ENCODE measurements around the gene DAPL1.
A peak's percentile ranks its signal among the peaks of the same experiment; 100 is the strongest.

Gene DAPL1, protein sequence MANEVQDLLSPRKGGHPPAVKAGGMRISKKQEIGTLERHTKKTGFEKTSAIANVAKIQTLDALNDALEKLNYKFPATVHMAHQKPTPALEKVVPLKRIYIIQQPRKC

DNA sequence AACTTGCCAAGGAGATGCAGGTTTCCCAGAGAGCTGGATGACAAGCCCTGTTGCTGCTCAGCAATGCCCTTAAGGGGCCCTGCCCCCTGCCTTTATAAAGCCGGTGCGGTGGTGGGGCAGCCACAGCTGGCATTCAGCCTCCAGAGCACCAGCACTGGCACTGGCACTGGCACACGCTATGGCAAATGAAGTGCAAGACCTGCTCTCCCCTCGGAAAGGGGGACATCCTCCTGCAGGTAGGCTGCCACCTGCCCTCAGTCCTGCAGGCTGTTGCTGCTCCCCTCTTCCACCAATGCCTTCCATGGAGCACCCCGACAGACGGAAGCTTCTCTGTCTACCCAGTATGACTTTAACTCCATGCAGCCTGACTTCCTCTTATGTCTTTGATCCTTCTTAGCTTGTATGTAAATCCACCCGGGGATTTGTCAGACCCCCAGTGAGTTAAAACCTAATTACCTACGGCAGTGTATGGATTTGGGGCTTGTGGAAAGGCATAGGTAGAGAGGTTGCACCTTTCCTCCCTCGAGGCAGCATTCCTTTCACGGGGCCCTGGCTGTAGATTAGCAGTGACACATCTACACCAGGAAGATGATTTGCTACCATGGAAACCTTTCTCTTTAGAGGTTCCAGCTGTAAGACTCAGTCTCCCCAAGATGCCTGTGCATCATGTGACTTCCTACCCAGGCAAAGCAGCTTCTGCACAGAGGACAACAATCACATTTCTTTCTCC lies at the start of gene DAPL1:
DAPL1 (plus strand) TSS at position 123 of the 730 bp plus-strand sequence; CDS start at position 179, 56 bp downstream.
- DNase-seq (ENCODE audit: insufficient read length, low spot score) (no peak), FAIRE-seq (no peak)

DNA sequence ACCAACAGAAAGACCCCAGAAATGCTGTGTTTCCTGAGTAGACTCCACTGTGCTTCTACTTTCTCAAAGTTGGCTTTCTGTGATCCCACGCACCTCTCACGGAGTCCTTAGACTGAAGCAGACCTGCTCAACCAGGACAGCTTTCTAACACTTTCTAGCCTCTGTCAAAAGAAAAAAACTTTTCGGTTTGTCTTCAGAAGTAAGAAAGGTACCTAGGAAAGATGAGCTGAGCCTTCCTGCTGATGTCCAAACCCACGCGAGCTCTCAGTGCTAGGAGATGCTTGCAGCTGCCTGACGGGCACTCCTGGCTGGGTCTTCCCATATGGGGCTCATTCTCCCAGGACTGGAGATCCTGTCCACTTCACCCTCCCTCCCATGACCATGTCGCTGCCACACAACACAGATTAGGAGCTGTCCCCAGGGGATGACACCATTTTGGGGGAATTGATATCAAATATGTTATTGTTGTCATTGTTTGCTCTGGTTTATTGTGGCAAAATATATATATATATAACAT lies 49.2 kb upstream of the DAPL1 start:
- DNase-seq (ENCODE audit: insufficient read length, low spot score) (no peak), FAIRE-seq (no peak)

DNA sequence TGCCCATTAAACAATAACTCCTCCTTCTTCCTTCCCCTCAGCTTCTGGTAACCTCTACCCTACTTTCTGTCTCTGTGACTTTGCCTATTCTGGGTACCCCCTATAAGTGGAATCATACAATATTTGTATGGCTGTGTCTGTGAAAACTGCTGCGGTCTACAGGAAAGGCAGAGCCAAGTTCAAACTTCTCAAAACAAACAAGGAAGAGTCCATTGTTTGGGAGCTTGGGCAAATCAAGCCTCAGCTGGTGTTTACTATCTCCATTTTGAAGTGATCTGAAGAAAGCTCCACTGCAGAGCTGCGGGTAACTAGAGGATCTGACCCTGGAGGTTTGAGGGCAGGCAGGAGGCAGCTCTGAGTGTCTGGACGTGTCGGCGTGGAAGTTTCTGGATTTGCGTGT lies 48.6 kb upstream of the DAPL1 start:
- no peak for DNase-seq (ENCODE audit: insufficient read length, low spot score)
- FAIRE-seq = no peak

DNA sequence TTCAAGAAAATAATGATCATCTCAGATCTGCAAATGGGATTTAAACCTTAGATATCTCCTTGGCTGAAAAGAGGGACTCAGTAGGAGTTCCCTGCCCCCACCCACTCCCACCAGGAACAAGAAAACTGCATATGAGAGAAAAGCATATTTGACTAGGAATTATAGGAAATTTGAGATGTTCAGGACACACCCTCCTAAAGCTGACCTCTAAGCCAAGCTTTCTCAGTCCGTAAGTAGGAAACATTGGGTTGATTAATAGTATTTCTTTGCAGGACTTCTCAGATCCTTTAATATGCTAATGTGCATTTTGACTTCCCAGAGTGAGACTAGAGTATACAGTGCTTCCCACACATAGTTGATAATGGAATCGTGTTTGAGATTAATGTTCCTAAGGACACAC lies 47.8 kb upstream of the DAPL1 start:
- no peak for FAIRE-seq
- DNase-seq (ENCODE audit: insufficient read length, low spot score) = no peak

DNA sequence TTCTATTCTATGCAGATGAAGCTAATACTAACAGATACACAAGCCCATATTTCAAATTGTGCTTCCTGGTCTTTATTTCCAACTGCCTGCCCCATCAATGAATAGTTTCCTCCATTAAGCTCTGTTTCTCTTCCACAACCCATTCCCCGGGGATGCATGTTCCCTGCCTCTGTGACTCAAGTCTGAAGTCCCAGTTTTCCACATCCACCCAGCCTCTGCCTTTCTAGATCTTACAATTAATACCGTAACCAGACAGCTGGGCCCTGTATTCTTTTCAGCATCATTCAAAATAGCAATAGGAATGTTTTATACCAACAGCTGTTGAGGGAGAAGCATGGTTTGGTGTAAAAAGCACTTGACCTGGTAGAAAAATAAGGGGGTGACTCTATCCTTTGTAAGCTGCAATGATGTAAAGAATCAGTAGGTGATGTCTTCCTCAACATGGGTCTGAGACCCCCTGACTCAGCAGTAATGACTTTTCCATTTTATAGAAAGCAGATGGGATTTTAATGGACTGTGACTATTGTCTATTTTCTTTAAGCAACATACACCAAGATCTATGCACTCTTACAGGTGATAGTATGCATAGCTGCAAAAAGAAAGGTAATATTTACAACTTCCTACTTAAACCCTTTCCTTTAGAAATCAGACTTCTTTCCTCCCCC lies 46.1 kb upstream of the DAPL1 start:
- no peak for FAIRE-seq
- DNase-seq (ENCODE audit: insufficient read length, low spot score) = no peak

DNA sequence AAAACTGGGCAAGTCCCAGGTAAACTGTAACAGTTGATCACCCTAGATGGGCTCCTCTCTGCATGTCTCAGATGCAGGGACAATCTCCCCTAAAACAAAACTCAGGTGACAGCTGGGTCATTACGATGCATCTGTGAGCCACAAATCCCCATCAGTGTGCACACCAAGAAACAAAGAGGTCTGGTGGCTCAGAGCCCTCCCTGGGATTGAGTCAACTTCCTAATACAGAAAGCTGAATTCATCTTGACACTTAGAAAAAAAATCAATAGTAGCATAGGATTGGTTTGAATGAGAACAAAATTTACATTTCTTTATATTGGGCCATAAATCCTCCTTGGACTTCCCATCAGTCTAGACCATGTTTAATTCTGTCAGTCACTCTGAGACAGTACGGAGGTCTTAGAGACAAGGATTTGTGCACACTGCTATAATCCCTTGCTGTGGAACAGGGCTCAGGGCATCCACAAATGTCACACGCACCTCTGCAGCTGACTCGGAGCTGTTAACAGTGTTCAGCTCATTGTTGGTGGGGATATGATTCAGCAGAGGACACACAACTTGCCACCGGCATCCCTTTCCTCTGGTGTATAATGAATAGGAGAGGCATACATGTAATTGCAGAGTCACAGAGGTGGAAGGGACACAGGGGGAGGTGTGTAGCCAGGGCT lies 44.5 kb upstream of the DAPL1 start:
- no peak for FAIRE-seq
- no peak for DNase-seq (ENCODE audit: insufficient read length, low spot score)

DNA sequence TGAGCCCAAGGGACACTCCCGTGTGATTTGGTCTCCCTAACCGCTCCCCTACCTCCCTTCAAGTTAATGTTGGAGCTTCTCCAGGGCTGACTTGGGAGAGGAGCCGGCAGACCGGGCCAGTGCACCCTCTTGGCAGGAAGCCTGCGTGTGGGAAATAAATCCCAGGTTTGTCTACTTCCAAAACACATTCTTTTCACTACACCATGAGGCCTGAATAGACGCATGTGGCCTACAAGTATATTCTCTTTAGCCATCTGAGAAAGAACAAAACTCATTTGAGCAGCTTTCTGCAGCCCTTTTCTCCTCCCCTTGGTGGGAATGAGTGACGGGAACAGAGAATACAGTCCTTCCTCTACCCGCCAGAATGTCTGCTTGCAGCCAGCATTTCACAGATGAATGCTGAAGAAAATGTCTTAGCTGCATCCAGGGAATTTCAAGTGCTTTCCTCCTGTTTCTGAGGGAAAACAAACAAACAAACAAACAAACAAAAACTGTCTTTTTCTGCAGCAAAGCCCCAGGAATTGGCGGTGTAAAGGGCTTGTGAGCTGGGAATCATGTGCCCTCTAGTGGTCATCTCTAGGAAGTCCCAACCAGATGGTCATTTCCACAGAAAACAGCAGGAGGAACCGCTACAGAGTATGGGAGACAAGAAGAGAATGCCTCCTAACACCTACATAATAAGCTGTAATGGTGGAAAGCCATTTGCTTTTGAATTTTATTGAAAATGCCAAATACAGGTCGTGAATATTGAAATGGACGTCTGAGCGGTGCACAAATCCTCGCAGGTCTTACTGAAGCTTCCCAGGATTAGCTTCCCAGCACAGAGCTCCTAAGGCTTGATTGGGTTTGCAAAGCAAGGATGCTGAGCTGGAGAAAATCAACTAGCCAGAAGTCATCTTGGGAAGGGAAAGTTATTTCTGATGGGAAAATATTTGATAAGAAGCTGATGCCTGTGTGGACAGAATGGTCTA lies 41.2 kb upstream of the DAPL1 start:
- DNase-seq (ENCODE audit: insufficient read length, low spot score) = peak; percentile 54
- FAIRE-seq = peak; percentile 75

DNA sequence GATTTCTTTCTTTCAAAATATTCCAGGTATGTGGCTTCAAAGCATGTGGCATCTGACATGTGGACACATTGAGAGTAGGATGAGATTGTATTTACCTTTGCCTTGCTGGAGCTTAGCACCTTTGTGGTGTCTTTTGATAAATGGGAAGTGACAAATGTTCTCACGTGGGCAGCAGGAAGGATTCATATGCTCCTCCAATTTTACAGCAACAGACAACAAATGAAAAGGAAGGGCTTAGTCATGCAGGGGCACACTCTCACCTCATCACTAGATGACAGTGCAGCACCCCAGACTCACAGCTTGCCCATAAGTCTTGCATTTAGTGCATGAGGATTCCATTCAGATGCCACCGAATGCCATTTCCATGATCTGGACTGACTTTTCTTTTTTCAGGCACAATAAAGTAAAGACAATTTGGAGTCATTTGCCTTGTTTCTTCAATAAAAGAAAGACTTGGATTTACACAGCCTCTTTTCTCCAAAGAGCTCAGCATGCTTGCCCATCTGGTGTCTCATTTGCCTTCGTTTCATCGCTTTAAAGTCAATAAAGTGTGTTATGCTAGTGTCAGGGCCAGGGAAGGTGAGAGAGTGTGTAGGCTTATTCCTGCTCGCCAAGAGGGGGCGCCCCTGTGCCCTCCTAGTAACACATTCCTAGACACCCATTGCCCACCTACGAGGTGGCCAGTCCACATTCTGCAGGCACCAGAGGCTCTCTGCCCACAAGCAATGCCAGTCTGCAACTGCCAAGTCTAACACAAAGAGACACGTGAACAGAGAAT lies 39.6 kb upstream of the DAPL1 start:
- no peak for FAIRE-seq
- no peak for DNase-seq (ENCODE audit: insufficient read length, low spot score)

DNA sequence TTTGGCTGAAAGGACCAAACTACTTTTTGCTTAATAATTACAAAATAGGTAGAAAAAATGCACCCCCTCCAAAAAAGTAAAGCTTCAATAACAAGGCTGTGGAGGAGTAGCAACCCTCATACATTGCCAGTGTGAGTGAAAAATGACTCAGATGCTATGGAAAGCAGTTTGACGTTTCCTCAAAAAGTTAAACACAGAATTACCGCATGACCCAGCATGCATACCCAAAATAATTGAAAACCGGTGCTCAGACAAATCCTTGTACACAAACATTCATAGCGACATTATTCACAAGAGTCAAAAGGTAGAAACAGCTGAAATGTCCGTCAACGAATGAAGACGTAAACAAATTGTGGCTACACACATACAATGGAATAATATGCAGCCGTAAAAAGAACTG lies 38.8 kb upstream of the DAPL1 start:
- no peak for FAIRE-seq

DNA sequence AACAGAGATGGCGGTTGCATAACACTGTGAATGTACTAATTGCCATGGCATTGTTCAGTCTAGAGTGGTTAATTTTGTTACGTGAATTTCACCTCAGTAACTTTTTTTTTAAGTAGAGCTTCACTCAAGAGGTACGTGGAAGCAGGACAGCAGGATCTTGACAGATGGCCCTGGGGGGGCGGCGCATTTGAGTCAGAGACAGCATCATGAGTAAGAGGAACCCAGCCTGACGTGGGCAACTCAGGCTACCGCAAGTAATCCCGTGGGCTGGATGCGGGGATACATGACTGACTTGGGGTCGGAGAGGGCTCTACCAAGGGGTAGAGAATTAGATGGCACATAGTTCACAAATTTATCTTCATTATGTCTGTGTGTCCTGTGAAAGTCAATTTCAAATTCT lies 38.1 kb upstream of the DAPL1 start:
- FAIRE-seq (no peak), DNase-seq (ENCODE audit: insufficient read length, low spot score) (no peak)

More for the DNA sequence above, 38.8 kb upstream of the DAPL1 start:
- no peak for DNase-seq (ENCODE audit: insufficient read length, low spot score)

DNA sequence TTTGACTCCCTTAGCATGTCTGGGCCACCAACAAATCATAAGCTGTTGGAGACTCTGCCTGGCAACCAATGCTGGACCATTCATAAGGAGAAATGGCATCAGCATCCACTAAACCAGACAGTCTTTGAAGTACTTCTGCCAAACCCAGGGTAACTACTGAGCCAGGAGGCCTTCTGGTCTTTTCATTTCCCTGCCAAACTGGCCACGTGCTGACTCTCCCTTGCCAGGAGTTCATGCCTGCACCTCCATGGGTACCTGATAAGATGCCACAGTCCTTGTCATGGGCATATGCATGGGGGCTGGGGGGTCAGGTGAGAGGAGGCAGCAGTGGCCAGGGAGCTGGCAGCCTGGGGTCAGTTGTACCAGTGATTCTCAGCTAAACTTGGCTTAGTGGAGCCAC lies 34.2 kb upstream of the DAPL1 start:
- DNase-seq (ENCODE audit: insufficient read length, low spot score) (no peak), FAIRE-seq (no peak)

DNA sequence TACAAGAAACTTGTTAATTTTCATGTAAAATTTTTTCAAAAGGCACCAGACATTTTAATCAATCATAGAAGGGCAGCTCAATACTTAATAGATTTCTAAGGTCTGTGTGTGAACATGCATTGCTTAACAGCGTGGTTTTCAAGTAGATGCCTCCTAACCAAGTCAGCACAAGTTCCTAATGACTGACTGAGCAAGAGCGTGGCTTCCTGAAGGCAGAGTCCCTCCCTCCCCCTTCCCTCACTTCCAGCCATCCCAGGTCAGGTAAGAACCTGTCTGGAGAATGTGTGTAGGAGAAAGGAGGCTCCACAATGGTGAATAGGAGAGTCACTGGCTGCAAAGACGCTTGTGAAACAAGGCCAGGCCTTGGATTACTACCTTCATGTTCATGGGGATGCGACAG lies 33.5 kb upstream of the DAPL1 start:
- DNase-seq (ENCODE audit: insufficient read length, low spot score) = no peak
- no peak for FAIRE-seq

DNA sequence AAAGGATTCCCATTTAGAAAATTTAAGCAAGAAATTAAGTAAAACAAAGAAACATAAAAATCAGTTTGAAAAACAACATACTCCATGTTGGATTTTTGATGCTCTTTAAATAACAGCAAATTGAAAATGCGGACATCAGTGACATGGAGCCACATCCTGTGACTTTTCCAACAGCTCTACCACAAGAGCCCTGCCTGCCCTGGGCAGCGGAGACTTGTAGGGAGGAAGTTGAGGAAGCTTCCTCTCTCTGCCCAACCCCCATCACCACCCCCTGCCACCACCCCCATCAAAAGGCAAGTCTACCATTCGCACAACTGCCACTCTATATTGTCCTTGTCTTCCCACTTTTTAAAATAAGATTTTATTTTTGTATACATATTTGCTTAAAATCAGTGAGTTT lies 32.8 kb upstream of the DAPL1 start:
- DNase-seq (ENCODE audit: insufficient read length, low spot score) (no peak), FAIRE-seq (no peak)

DNA sequence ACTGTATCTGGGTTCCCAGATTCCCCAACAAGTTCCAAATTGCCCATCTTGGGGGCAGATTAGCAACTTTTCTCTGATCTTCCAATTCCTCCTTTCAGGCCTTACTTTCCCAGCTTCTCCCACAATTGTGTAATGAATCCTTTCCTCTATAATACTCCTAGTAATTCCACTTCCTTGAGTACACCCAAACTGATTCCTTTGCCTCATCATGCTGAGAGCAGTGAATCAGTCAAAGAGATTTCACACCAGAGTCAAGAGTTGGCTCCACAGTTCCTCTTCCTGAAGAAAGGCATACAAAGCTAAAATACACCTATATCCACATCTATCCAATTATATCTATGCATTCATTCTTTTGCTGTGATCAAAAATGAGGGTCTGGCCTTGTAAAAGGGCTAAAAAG lies 28.6 kb upstream of the DAPL1 start:
- no peak for FAIRE-seq
- no peak for DNase-seq (ENCODE audit: insufficient read length, low spot score)

DNA sequence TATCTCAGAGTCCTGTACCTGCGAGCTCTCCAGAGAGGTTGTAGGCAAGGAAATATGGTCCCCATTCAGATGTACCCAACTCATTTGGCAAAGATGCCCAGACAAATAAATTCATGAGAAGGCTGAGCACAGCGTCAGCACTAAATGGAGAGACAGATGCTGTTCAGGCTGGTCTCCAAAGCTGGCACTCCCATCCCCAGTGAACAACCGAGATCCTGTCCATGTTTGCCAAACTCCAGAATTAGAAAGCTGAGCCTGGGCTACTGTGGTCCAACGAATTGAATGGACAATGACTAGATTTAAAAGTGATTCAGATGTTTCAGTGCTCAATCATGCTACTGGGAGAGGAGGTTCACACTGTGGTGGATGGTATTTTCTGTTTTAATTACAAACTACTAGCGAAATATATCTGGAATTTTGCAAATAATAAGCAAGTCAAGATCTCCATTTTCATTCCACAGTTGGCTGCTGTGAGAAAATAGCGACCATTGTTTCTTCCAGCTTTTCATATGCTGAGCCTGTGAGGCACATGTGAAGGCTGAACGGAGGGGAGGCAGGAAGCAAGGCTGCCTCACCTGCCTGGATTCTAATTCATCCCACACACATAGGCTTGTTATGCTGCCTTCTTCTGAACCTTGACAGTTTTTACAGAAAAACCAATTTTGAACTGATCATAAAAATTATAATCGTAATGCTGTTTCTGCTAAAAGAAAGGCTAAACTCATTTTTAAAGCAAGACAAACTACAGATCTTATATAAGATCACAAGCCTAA lies 22.6 kb upstream of the DAPL1 start:
- FAIRE-seq (no peak), DNase-seq (ENCODE audit: insufficient read length, low spot score) (no peak)

DNA sequence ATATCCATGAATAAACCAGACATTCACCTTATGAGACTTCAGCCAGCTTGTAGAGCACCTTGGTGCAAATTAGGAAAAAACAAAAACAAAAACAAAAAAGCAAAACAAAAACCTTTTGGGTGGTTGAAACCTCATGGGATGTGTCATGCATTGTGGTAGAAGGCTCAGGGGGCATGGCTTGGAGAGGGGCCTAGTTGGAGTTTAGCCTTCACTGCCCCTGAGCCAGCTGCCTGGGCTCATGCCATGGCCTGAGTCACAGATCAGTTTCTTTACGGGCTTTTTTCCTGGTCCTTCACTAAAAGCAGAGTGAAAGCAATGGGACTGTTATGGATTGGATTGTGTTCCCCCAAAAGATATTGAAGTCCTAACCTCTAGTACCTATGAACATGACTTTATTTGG lies 22.0 kb upstream of the DAPL1 start:
- DNase-seq (ENCODE audit: insufficient read length, low spot score) (no peak), FAIRE-seq (no peak)

DNA sequence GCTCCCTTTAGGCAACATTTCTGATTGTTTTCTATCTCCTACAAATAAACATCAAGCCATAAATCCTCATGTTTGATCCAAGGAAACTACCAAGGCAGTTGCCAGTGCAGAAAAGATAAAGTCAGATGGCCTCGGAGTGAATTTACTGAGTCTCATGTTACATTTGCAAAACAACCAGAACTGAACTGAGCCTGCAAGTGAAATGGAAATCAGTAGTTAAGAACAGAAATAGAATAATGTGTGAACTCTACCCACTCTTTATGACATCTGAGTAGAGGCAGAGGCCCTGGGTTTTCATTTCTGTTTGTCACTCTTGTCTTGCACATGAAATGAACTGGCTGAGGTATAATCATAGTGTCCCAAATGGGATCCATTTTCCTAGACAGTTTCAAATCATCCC lies 20.4 kb upstream of the DAPL1 start:
- FAIRE-seq = no peak

DNA sequence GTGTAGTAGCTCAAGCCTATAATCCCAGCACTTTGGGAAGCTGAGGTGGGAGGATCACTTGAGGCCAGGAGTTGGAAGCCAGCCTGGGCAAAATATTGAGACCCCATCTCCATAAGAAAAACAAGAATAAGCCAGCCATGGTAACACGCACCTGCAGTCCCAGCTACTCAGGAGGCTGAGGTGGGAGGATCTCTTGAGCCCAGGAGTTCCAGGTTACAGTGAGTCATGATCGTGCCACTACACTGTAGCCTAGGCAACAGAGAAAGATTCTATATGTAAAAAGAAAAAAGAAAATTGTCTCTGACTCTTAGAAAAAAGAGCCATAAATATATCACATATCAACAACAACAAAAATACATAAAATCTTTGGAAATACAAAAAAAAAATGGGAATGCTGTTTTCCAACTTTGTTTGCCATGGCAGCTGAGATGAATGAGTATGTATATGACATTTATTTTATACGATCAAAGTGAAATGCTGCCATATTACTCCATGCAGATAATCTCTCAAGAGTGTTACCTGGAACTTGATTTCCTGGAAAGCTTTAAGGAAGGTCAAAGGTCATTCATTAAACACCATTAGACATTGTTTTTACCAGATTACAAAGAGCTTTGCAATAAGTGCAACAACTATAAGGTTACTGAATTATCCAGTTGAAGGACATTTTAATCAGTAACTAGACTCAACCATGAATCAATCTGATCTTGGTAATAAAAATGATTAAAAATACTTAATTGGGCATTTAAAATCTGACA lies 19.7 kb upstream of the DAPL1 start:
- DNase-seq (ENCODE audit: insufficient read length, low spot score) = no peak
- no peak for FAIRE-seq

More for the DNA sequence above, 20.4 kb upstream of the DAPL1 start:
- DNase-seq (ENCODE audit: insufficient read length, low spot score) = no peak

Data from GM19239 (cell line).